H1 (cell line): ENCODE data around the gene ARRDC2. TPM values are rescaled to one million over a fixed set of nuclear protein-coding genes. Genes with fewer than 3 reads are reported as not detected.

Experiments
- CTCF ChIA-PET: fragments of 300-600 bp; sonication (Branson Sonifier 250); formaldehyde crosslinking; loops from one replicate; lab custom pipeline; 2021; ENCODE audit not compliant: partially characterized antibody; lab: Charles Lee
- POLR2A ChIA-PET: fragments of 300-600 bp; sonication (Branson Sonifier 250); formaldehyde crosslinking; loops from one replicate; lab custom pipeline; 2021; ENCODE audit warnings: inconsistent platforms; ENCODE audit not compliant: partially characterized antibody; lab: Charles Lee
- DNase-seq, 2 experiments: peaks; one replicate each; pipeline versions ENCODE4 v3.0.0 to v3.0.0-alpha.2; 2010 to 2022; ENCODE audit warnings: low spot score in 2 of 2, low read depth in 1 of 2, mixed read lengths in 1 of 2
- FAIRE-seq: peaks from 2 replicates; lab custom pipeline; 2011; peaks lifted over from hg19 to GRCh38; lab: Jason Lieb, UNC
- H2AFZ ChIP-seq: 2 replicates; pipeline ENCODE4 v1.8.1; 2012; ENCODE audit warnings: low read length, inconsistent platforms
- H2AK5ac ChIP-seq: 2 replicates; pipeline ENCODE4 v1.6.1; 2013; ENCODE audit warnings: low read depth, low read length
- H2BK120ac ChIP-seq: replicated peaks from 2 replicates; pipeline ENCODE3; 2013; ENCODE audit warnings: low read depth, low read length, inconsistent platforms
- H2BK12ac ChIP-seq: 2 replicates; pipeline ENCODE4 v1.6.1; 2013; ENCODE audit warnings: low read depth, low read length
- H2BK15ac ChIP-seq: 2 replicates; pipeline ENCODE4 v1.6.1; 2013; ENCODE audit warnings: low read length
- H2BK20ac ChIP-seq: 2 replicates; pipeline ENCODE4 v1.6.1; 2013; ENCODE audit warnings: low read length
- H2BK5ac ChIP-seq: 2 replicates; pipeline ENCODE4 v1.6.1; 2013; ENCODE audit warnings: low read depth, low read length
- H3K14ac ChIP-seq: 2 replicates; pipeline ENCODE4 v1.6.1; 2013; ENCODE audit warnings: inconsistent platforms; ENCODE audit not compliant: insufficient read length
- H3K18ac ChIP-seq: 2 replicates; pipeline ENCODE4 v1.6.1; 2013; ENCODE audit warnings: low read length; ENCODE audit errors: extremely low read depth
- H3K23ac ChIP-seq: 2 replicates; pipeline ENCODE4 v1.6.1; 2013; ENCODE audit warnings: inconsistent platforms; ENCODE audit not compliant: insufficient read length
- H3K23me2 ChIP-seq: 2 replicates; pipeline ENCODE4 v1.6.1; 2013; ENCODE audit warnings: low read depth, low read length
- H3K27ac ChIP-seq: 2 replicates; pipeline ENCODE4 v1.6.1; 2011; ENCODE audit warnings: low read depth, low read length, inconsistent platforms
- H3K27me3 ChIP-seq, 4 experiments: replicated peaks in 1 of 4; 1 replicate in 1 of 4; 2 replicates in 3 of 4; pipeline versions ENCODE4 v1.6.1 to v1.8.1; 2011 to 2013; ENCODE audit warnings: low read length in 3 of 4, mild to moderate bottlenecking in 3 of 4, inconsistent platforms in 2 of 4, mixed read lengths in 2 of 4, moderate library complexity in 1 of 4; ENCODE audit not compliant: control insufficient read depth in 3 of 4, insufficient read depth in 3 of 4; ENCODE audit errors: extremely low read depth in 1 of 4
- H3K36me3 ChIP-seq, 4 experiments: 2 replicates each; pipeline versions ENCODE4 v1.6.1 to v1.8.1; 2011 to 2013; ENCODE audit warnings: mild to moderate bottlenecking in 4 of 4, low read length in 3 of 4, moderate library complexity in 2 of 4, control low read depth in 1 of 4, inconsistent platforms in 1 of 4; ENCODE audit not compliant: insufficient read depth in 4 of 4, control insufficient read depth in 2 of 4
- H3K4ac ChIP-seq: replicated peaks from 2 replicates; pipeline ENCODE3; 2013; ENCODE audit warnings: low read length, low read depth, mixed read lengths, inconsistent platforms; ENCODE audit not compliant: insufficient read length
- H3K4me1 ChIP-seq, 4 experiments: replicated peaks in 1 of 4; 1 replicate in 1 of 4; 2 replicates in 3 of 4; pipeline versions ENCODE4 v1.6.1 to v1.8.1; 2011 to 2013; ENCODE audit warnings: low read length in 3 of 4, inconsistent platforms in 2 of 4, mixed read lengths in 1 of 4; ENCODE audit not compliant: insufficient read depth in 4 of 4, control insufficient read depth in 3 of 4
- H3K4me2 ChIP-seq, 2 experiments: 2 replicates each; pipeline versions ENCODE4 v1.6.1 to v1.8.1; 2011 to 2013; ENCODE audit warnings: low read depth in 2 of 2, low read length in 2 of 2, control low read depth in 1 of 2, inconsistent platforms in 1 of 2, mild to moderate bottlenecking in 1 of 2; ENCODE audit not compliant: insufficient read depth in 1 of 2
- H3K4me3 ChIP-seq, 4 experiments: fragments of 200-600, 300-600 bp in 1 of 4; sonication (generic), shearing (Covaris generic), sonication (Bioruptor Twin) in 1 of 4; 2 replicates each; pipeline versions ENCODE4 v1.5.1 to v1.8.1; 2011 to 2016; ENCODE audit warnings: low read length in 4 of 4, low read depth in 3 of 4, control low read depth in 2 of 4, inconsistent platforms in 2 of 4, mild to moderate bottlenecking in 2 of 4, mixed read lengths in 1 of 4, moderate library complexity in 1 of 4; ENCODE audit not compliant: insufficient read depth in 2 of 4; ENCODE audit errors: extremely low read depth in 1 of 4
- H3K56ac ChIP-seq: replicated peaks from 2 replicates; pipeline ENCODE3; 2013; ENCODE audit warnings: low read depth, mild to moderate bottlenecking, mixed read lengths, low read length, inconsistent platforms; ENCODE audit not compliant: insufficient read length
- H3K79me1 ChIP-seq: 2 replicates; pipeline ENCODE4 v1.6.1; 2013; ENCODE audit warnings: low read depth, low read length, control low read depth
- H3K79me2 ChIP-seq, 2 experiments: 2 replicates each; pipeline versions ENCODE4 v1.6.1 to v1.8.1; 2012 to 2013; ENCODE audit warnings: low read length in 2 of 2, mild to moderate bottlenecking in 2 of 2, inconsistent platforms in 1 of 2; ENCODE audit not compliant: insufficient read depth in 2 of 2, control insufficient read depth in 1 of 2
- H3K9ac ChIP-seq, 4 experiments: replicated peaks in 1 of 4; 1 replicate in 1 of 4; 2 replicates in 3 of 4; pipeline versions ENCODE4 v1.6.1 to v1.8.1; 2011 to 2013; ENCODE audit warnings: low read depth in 3 of 4, low read length in 3 of 4, control low read depth in 2 of 4, mild to moderate bottlenecking in 2 of 4, moderate library complexity in 2 of 4, inconsistent platforms in 1 of 4; ENCODE audit errors: extremely low read depth in 1 of 4
- H3K9me3 ChIP-seq, 2 experiments: 2 replicates each; pipeline versions ENCODE4 v1.6.1 to v1.8.1; 2012 to 2013; ENCODE audit warnings: mild to moderate bottlenecking in 2 of 2, moderate library complexity in 2 of 2, control low read depth in 1 of 2, inconsistent platforms in 1 of 2, low read depth in 1 of 2, low read length in 1 of 2, mixed read lengths in 1 of 2; ENCODE audit not compliant: insufficient read depth in 2 of 2
- H4K20me1 ChIP-seq, 2 experiments: replicated peaks in 1 of 2; 2 replicates each; pipeline versions ENCODE3 to v1.8.1; 2011 to 2013; ENCODE audit warnings: inconsistent platforms in 2 of 2, low read length in 2 of 2, mild to moderate bottlenecking in 1 of 2; ENCODE audit not compliant: insufficient read depth in 2 of 2, control insufficient read depth in 1 of 2
- H4K5ac ChIP-seq: 2 replicates; pipeline ENCODE4 v1.6.1; 2013; ENCODE audit warnings: low read length, low read depth, mixed read lengths, inconsistent platforms; ENCODE audit not compliant: insufficient read length
- H4K8ac ChIP-seq: 2 replicates; pipeline ENCODE4 v1.8.0; 2013; ENCODE audit warnings: mild to moderate bottlenecking, moderate library complexity, low read length, inconsistent platforms; ENCODE audit not compliant: insufficient read depth; ENCODE audit errors: extremely low read depth
- H4K91ac ChIP-seq: replicated peaks from 2 replicates; pipeline ENCODE3; 2013; ENCODE audit warnings: low read length, mixed read lengths, inconsistent platforms; ENCODE audit not compliant: insufficient read length
- KDM4A ChIP-seq: IDR thresholded peaks from one replicate; pipeline ENCODE4 v1.7.1; 2012; ENCODE audit warnings: low read depth, mild to moderate bottlenecking, moderate library complexity, low read length, inconsistent platforms; ENCODE audit not compliant: severe bottlenecking
- RXRA ChIP-seq: IDR thresholded peaks from 2 replicates; pipeline ENCODE4 v1.6.1; 2011; ENCODE audit warnings: low read depth, mild to moderate bottlenecking, low read length, moderate library complexity; ENCODE audit not compliant: insufficient read depth
- whole genome bisulfite sequencing, 2 experiments: shearing (Covaris generic) in 1 of 2; methylation state at CpG; one replicate each; pipeline versions ENCODE4 v1.1.6 to v1.1.7; 2013 to 2015; ENCODE audit warnings: low lambda C conversion rate in 2 of 2, mixed read lengths in 2 of 2, inconsistent platforms in 1 of 2, low coverage in 1 of 2, missing lambda C conversion rate in 1 of 2; ENCODE audit not compliant: insufficient replicate concordance in 2 of 2, insufficient coverage in 1 of 2, insufficient read length in 1 of 2; ENCODE audit errors: extremely low coverage in 1 of 2, missing lambda C conversion rate in 1 of 2; 5-methylcytosine and 5-hydroxymethylcytosine counted together
- polyA plus RNA-seq, 7 experiments: library from polyadenylated mRNA; depleted of rRNA in 3 of 7; stranded (reverse) in 5 of 7; unstranded in 2 of 7; fragments of >200 nt in 5 of 7; fragments of 200-250 nt in 2 of 7; gene quantifications; 1 replicate in 5 of 7; 2 replicates in 1 of 7; 4 replicates in 1 of 7; pipeline versions ENCODE4 v1.2.1 to v1.2.3, GENCODE V29; 2011 to 2013; ENCODE audit warnings: missing spikeins in 2 of 7, mixed read lengths in 2 of 7
- total RNA-seq: library from RNA; stranded (reverse); fragmentation: NEBNext Ultra II Directional; extraction: Animal tissue kit (Norgen Biotek cat#: 25700); gene quantifications from 2 replicates; pipeline ENCODE4 v1.2.1, GENCODE V29; 2021

The ARRDC2 gene
- total and polyA plus RNA-seq, 2 of the 8 experiments (the other 6 are each of a cell fraction or from before 2014, with no cell fraction given), result 5.4 to 6.9 TPM

GRCh38 chr19:17967257-17968051 lies 40.5 kb upstream of the ARRDC2 start:
- Histone ChIP-seq H2AFZ (no peak overlapping the region; the same call in 1 of the 2 replicates), H3K4me1 (peaks cover 3 to 14% (median 7%) of the 10 kb centered on the region in 4 experiments), H2BK120ac (no peak overlapping the region), H4K8ac (peak overlapping the region; percentile 75; the same call in 1 of the 2 replicates), H2BK15ac (no peak overlapping the region), H3K36me3 (no peaks in the 10 kb centered on the region), H2BK5ac (no peak overlapping the region), H2BK12ac (no peak overlapping the region), H3K9me3 (no peaks in the 10 kb centered on the region), H3K23me2 (peaks cover 3% of the 10 kb centered on the region), H3K27ac (no peak overlapping the region), H3K79me2 (no peaks in the 10 kb centered on the region), H3K4me2 (peak overlapping the region; percentile 89 to 100), H3K4ac (no peak overlapping the region), H3K14ac (no peak overlapping the region), H4K5ac (peak overlapping the region; percentile 60), H3K27me3 (peaks cover 0 to 9% (median 3%) of the 10 kb centered on the region in 4 experiments; a peak in 3 of 7 replicates), H4K91ac (no peak overlapping the region), H3K56ac (no peak overlapping the region), H4K20me1 (peaks cover 0 to 2% of the 10 kb centered on the region in 2 experiments), H2AK5ac (no peak overlapping the region), H3K18ac (peak overlapping the region; percentile 38), H3K9ac (peak overlapping the region in 2 of 4 experiments; percentile 13 to 36; a peak in 2 of 7 replicates), H2BK20ac (no peak overlapping the region), H3K23ac (no peak overlapping the region), H3K79me1 (no peaks in the 10 kb centered on the region), H3K4me3 (peak overlapping the region; percentile 55 to 87 (median 72))
- DNase-seq (peak in 1 of 2 experiments; percentile 57), FAIRE-seq (no peak)
- CTCF ChIA-PET, result interaction anchor here (0.6 to 4.0 kb wide), 9 partner anchors 12 to 859 kb away, joined by 3 to 19 read pairs (median 4); no protein-coding TSS in a partner anchor
- POLR2A ChIA-PET, result interaction anchor here (0.6 to 6.8 kb wide), 8 partner anchors 9 to 216 kb away, joined by 3 to 23 read pairs (median 4); partner anchors contain the start of gene FCHO1
- WGBS, 2 experiments, result 21% methylated on average over 22 of the region's 35 CpGs; no CpG with 5 or more reads in 1 of the 2 experiments
- TF ChIP-seq RXRA (no peak), KDM4A (peak; percentile 59)
